ENCODE data around the gene TRAF3.

Gene TRAF3

DNA sequence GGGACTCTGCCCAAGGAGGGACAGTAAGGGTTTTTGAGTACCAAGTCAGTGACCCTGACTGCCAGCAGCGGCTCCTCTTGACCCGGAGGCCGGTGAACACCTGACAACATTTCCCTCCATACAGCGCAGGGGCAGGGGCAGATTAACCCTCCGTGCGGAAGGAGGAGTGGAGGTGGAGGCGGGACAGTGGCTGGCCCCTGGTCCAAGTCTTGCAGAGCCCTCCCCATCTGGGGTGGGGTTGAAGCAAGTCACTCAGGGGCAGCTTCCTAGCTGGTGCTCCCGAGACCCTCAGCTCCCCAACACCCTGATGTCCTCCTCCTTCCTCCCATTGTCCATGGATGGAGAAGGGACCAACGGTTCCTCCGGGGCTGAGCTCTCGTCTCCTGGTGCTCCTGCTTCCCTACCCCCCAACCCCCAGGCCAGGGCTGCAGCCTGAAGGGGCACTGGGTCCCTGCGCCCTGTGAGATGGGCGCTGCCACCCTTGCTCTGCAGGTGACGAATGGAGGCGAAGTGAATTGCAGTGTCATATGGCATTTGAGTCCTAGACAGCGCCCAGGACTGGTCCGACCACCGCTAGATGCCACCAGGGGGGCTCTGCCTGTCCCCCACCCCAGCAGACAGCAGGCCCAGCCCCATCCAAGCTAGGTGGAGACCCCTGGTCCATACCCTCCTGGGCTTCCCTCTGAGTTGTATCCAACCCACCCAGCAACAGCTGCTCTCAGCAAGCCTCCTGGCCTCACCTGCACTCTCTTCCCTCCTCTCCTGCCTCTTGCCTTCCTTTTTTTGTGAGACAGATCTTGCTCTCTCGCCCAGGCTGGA lies 138.3 kb downstream of the TRAF3 start:
- Mint-ChIP-seq H3K27ac (peak overlapping the region; percentile 40), H3K4me1 (no peaks in the 10 kb centered on the region), H3K27me3 (no peaks in the 10 kb centered on the region), H3K36me3 (no peaks in the 10 kb centered on the region), H3K4me3 (no peak overlapping the region), H3K9me3 (no peaks in the 10 kb centered on the region)
- no peak for DNase-seq
- CTCF ChIA-PET = no interaction called here

DNA sequence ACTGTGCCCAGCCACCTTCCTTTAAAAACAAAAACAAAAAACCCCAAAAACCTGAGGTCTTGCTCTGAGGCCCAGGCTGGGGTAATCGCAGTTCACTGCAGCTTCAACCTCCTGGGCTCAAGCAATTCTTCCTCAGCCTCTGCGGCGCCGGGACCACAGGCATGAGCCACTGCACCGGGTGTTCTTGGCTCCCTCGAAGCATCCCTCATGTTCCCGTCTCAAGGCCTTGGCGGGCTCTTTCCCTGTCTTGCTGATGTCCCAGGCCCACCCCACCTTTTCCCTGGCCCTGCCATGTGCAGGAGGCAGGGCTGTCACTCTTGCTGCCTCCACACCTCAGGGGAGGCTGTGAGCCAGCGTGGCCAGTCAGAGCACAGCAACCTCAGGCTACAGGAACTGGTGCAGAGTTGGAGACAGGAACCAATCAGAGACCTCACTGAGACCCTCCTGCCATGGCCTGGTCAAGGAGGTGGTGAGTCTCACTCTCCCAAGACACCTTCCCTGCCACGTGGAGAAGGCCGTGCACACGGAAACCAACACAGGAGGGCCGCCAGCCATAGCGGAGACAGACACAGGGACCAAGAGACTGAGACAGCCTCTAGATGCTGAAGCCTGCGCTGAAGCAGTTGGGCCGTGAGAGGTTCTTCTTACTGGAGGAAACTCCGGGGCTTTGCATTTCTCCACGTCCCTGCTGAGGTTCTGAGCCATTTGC lies 139.3 kb downstream of the TRAF3 start:
- H3K4me3 Mint-ChIP-seq = no peak overlapping the region
- H3K36me3 Mint-ChIP-seq = no peaks in the 10 kb centered on the region
- CTCF ChIA-PET = interaction anchor here (2.7 kb wide), 1 partner anchor 222 kb away, joined by 22 read pairs; no protein-coding TSS in a partner anchor
- no peaks in the 10 kb centered on the region for H3K4me1 Mint-ChIP-seq
- H3K27me3 Mint-ChIP-seq = no peaks in the 10 kb centered on the region
- H3K9me3 Mint-ChIP-seq = no peaks in the 10 kb centered on the region
- H3K27ac Mint-ChIP-seq = no peak overlapping the region
- no peak for DNase-seq

DNA sequence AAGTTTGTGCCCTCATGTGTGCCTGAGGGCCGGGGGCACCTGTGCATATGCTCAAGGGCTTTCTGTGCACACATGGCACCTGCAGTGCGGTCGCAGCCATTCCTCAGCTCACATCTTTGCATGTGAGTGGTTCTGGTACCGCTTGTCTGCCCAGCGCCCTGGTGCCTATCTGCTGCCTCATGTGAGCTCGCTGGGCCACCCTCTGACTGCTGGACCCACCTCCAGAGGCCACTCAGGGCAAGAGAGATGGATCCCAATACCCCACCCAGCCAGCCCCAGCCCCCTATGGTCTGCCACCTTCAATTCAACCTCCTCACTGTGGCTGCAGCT lies 139.8 kb downstream of the TRAF3 start:
- no peak for DNase-seq
- H3K4me3 Mint-ChIP-seq = no peak overlapping the region
- no peaks in the 10 kb centered on the region for H3K27me3 Mint-ChIP-seq
- no peaks in the 10 kb centered on the region for H3K9me3 Mint-ChIP-seq
- no peak overlapping the region for H3K27ac Mint-ChIP-seq
- no peaks in the 10 kb centered on the region for H3K4me1 Mint-ChIP-seq
- CTCF ChIA-PET = interaction anchor here (2.7 kb wide), 1 partner anchor 222 kb away, joined by 22 read pairs; no protein-coding TSS in a partner anchor
- no peaks in the 10 kb centered on the region for H3K36me3 Mint-ChIP-seq

DNA sequence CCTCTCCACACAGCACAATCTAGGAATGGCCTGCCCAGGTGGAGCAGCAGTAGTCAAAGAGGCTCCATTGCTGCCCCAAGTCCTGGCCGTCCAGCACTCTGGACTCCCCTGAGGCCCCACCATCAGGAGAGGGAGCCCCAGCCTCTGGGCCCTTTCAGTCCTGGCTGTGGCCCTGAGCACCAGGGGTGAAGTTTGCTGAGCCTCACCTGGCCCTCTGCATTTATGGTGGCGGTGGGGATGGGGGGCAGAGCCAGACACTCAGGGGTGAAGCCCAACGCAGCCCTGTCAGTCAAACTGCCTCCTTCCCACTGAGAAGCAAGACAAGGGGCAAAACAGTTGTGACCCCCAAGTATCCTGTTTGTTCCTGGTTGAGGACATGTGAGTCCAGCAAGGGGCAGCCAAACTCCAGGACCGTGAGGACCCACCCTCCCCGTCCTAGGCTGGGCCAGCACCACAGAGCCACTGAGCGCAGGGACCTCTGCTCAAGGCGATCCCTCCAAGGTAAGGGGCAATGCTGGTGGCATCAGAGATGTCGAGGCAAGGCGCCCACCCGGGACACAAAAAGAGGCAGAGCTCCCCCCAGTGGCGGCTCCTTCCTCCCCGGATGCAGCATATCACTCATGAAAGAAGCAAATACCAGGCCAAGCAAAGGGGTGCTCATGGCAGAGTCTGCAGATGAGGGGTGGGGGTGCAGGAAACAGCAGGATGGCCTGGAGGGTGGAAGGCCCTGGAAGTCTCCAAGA lies 140.4 kb downstream of the TRAF3 start:
- H3K9me3 Mint-ChIP-seq = no peaks in the 10 kb centered on the region
- CTCF ChIA-PET = interaction anchor here (0.7 to 2.7 kb wide), 2 partner anchors 218 to 223 kb away, joined by 3 to 22 read pairs; no protein-coding TSS in a partner anchor
- peak; percentile 76 for DNase-seq
- H3K27me3 Mint-ChIP-seq = no peaks in the 10 kb centered on the region
- no peaks in the 10 kb centered on the region for H3K4me1 Mint-ChIP-seq
- no peak overlapping the region for H3K4me3 Mint-ChIP-seq
- no peaks in the 10 kb centered on the region for H3K36me3 Mint-ChIP-seq
- H3K27ac Mint-ChIP-seq = no peak overlapping the region

DNA sequence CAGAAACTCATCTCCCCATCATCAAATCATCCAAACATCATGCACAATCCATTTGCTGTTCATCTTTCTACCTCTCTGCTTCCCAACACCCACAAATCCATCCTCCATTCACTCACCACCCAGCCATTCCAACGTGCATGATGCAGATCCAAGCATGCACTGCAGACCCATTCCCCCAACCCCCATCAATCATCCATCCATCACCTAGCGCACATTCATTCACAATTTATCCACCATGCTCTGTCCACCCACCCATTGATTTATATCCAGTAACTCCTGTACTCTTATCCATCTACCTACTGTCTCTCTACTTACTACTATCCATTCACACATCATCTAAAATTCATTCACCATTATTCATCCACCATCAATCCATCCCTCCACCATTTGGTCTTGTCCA lies 141.2 kb downstream of the TRAF3 start:
- peaks cover 3% of the 10 kb centered on the region for H3K4me1 Mint-ChIP-seq
- H3K9me3 Mint-ChIP-seq = no peaks in the 10 kb centered on the region
- H3K4me3 Mint-ChIP-seq = no peak overlapping the region
- CTCF ChIA-PET = interaction anchor here (0.7 to 2.7 kb wide), 2 partner anchors 219 to 224 kb away, joined by 3 to 22 read pairs; no protein-coding TSS in a partner anchor
- no peaks in the 10 kb centered on the region for H3K27me3 Mint-ChIP-seq
- H3K36me3 Mint-ChIP-seq = no peaks in the 10 kb centered on the region
- DNase-seq = no peak
- no peak overlapping the region for H3K27ac Mint-ChIP-seq

DNA sequence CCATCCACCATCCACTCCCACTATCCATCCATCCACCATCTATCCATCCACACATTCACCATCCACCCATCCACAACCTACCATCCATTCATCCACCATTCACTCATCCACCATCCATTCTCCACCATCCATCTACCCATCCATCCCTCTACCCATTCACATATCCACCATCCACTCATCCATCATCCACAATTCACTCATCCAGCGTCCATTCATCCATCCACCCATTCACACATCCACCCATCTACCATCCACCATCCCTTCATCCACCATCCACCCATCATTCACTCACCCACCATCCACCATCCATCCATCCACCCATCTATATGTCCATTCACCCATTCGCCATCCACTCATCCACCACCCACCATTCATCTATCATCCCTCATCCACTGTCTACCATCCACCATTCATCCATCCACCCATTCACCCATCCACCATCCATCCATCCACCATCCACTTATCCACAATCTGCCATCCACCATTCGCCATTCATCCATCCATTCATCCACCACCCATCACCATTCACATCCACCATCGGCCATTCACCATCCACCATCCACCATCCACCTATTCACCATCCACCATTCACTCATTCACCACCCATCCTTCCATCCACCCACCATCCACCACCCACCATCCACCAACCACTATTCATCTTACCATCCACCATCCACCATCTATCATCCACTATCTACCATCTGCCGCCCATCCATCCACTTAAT lies 143.2 kb downstream of the TRAF3 start:
- no peak for DNase-seq
- Mint-ChIP-seq H3K4me3 (no peak overlapping the region), H3K4me1 (peaks cover 3% of the 10 kb centered on the region), H3K27ac (no peak overlapping the region), H3K36me3 (no peaks in the 10 kb centered on the region), H3K27me3 (no peaks in the 10 kb centered on the region), H3K9me3 (no peaks in the 10 kb centered on the region)
- CTCF ChIA-PET = no interaction called here

DNA sequence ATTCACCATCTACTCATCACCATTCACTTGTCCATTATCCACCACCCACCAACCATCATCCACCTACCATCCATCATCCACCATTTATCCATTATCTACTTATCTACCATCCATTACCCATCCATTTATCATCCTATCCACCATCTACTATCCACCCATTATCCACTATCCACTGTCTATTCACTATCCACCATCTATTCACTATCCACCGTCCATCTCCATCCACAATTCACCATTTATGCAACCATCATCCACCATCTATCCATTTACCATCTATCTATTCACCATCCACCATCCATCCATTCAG lies 143.7 kb downstream of the TRAF3 start:
- H3K9me3 Mint-ChIP-seq = no peaks in the 10 kb centered on the region
- peaks cover 3% of the 10 kb centered on the region for H3K4me1 Mint-ChIP-seq
- no peak overlapping the region for H3K4me3 Mint-ChIP-seq
- no peaks in the 10 kb centered on the region for H3K27me3 Mint-ChIP-seq
- no peak overlapping the region for H3K27ac Mint-ChIP-seq
- CTCF ChIA-PET = no interaction called here
- no peaks in the 10 kb centered on the region for H3K36me3 Mint-ChIP-seq
- no peak for DNase-seq

DNA sequence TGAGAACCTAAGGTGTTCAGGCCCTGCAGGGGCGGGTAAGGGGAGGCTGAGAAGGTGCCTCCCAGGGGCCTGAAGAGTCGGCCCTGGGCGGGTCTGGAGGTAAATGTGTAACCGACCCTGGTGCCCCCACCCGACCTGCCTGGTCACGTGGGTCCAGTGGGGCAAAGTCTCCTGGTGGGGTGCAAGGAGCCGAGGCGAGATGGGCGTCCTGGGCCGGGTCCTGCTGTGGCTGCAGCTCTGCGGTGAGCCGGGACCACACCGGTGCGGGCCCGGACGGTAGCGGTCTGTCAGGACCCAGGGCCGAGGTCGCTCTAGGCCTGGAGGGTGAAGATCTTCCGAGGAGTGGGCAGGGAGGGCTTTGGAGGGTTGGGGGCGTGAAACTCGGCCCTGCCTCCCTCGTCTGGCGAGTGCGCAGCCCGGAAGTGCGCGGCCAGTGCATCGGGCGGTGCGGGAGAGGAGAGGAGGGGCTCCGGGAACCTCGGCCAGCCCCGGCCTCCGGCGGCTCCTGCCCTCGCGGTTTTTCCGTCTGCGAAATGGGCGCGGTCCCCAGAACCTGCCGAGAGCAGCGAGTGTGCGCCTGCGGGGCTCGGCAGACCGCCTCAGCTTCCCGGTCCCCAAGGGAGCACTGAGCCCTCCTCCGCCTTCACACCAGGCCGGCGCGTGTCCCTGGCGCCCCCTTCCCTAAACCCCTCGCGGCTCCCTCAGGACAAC lies 145.4 kb downstream of the TRAF3 start, which contains the start of gene AMN:
TSS of gene AMN (plus strand) at position 174 of the 711 bp plus-strand sequence. CDS start at position 200, 26 bp downstream.
- peak; percentile 54 for DNase-seq
- Mint-ChIP-seq H3K9me3 (no peaks in the 10 kb centered on the region), H3K4me1 (peaks cover 3% of the 10 kb centered on the region), H3K36me3 (no peaks in the 10 kb centered on the region), H3K27me3 (no peaks in the 10 kb centered on the region), H3K4me3 (no peak within 1 kb of the TSS), H3K27ac (no peak within 1 kb of the TSS)
- CTCF ChIA-PET = no interaction called here

DNA sequence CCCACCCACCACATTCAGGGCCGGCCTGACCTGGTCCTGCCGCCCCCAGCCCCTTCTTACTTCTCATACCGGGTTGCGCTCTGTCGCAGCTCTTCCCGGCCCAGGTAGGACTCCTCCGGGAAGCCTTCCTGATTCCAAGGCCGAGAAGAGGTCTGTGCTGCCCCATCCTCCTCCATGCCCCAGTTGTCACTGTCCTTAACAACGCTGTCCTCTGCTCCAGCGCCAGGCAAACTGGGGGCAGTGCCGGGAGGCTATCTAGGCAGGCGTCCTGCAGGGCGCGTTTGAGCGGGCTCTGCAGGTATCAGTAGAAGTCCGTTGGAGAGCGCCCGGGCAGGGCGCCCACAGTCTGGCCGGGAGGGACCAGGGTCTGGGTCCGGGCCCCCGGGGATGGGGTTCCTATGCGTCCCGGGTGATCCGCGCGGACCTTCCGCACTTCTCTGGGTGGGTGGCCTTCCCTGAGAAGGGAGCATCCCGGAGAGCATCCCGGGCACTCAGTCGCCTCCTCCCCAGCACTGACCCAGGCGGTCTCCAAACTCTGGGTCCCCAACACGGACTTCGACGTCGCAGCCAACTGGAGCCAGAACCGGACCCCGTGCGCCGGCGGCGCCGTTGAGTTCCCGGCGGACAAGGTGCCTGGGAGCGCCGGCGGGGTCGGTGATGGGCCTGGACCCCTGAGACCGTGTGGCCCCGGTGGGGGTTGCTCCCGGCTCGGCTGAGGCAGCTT lies 146.1 kb downstream of the TRAF3 start:
- no peaks in the 10 kb centered on the region for H3K9me3 Mint-ChIP-seq
- no peak overlapping the region for H3K4me3 Mint-ChIP-seq

DNA sequence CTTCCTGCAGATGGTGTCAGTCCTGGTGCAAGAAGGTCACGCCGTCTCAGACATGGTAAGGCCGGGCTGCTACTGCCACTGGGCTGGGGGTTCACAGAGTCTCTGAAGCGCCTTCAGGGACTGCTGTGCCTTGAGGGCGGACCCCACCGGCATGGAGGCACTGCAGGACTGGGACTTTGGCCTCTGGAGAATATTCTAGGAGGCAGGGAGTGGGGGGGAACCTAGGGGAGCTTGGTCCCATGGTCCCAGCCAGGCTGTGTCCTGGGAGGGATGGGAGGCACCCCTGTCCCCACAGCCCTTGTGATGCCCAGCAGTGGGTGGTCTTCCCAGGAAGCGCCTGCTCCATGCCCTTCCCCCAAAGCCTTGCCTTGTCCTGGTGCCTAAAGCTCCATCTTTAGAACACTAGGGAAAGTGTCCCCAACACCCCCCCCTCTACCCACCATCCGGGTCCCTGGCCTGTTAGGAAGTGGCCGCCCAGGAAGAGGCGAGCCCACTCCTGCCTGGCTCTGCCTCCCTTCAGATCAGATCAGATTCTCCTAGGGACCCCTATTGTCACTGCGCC lies 146.8 kb downstream of the TRAF3 start:
- Mint-ChIP-seq H3K4me1 (peaks cover 9% of the 10 kb centered on the region), H3K4me3 (no peak overlapping the region), H3K36me3 (no peaks in the 10 kb centered on the region), H3K9me3 (no peaks in the 10 kb centered on the region), H3K27me3 (no peaks in the 10 kb centered on the region), H3K27ac (no peak overlapping the region)
- CTCF ChIA-PET = interaction anchor here (1.4 kb wide), 1 partner anchor 229 kb away, joined by 3 read pairs; no protein-coding TSS in a partner anchor
- DNase-seq = no peak

More for the DNA sequence above, 146.1 kb downstream of the TRAF3 start:
- DNase-seq = no peak
- H3K4me1 Mint-ChIP-seq = peaks cover 6% of the 10 kb centered on the region
- CTCF ChIA-PET = interaction anchor here (1.4 kb wide), 1 partner anchor 229 kb away, joined by 3 read pairs; no protein-coding TSS in a partner anchor
- no peaks in the 10 kb centered on the region for H3K27me3 Mint-ChIP-seq
- H3K27ac Mint-ChIP-seq = no peak overlapping the region
- no peaks in the 10 kb centered on the region for H3K36me3 Mint-ChIP-seq

DNA sequence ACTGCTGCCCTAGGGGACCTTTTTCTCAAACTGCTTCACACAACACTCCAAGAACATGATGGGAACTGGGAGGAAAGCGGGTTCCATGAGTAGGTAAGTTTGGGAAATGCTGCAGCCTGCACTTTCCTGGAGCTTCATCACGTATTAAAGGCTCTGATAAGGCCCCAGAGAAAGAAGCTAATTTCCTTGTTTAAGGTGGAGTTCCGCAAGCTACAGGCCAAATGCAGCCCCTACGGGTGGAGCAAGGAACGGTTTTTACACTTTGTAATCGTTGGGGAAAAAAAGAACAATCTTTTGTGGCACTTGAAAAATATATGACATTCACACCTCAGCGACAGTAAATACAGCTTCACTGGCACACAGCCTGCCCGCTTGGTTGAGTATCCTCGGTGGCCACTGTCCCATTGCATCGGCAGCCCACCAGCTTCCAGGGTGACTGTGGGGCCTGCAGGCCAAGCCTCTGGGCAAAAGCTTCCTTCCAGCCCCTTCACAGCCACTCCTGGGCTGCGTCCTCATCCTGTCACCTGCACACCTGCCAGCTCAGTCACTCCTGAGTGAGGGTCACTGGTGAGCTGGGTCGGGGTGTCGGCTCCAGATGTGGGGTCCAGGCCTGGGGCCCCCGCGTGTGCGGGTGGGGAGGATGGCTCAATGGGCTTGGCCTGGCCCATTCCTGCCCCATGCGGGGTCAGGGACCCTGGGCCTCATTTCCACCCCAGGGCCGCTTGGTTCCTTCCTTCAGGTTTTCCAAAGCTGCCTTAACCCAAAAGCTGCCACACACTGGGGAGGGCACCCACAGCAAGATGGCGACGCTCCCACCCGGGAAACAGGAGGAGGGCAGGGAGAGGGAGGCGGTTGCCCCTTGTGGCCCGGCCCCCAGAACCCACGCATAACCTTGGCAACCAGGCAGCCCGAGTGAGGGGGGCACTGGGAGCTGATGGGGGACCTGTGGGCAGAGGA lies 147.7 kb downstream of the TRAF3 start:
- Mint-ChIP-seq H3K4me1 (peaks cover 9% of the 10 kb centered on the region), H3K36me3 (no peaks in the 10 kb centered on the region), H3K27ac (no peak overlapping the region), H3K4me3 (no peak overlapping the region), H3K27me3 (no peaks in the 10 kb centered on the region), H3K9me3 (no peaks in the 10 kb centered on the region)
- CTCF ChIA-PET = no interaction called here
- DNase-seq = no peak

DNA sequence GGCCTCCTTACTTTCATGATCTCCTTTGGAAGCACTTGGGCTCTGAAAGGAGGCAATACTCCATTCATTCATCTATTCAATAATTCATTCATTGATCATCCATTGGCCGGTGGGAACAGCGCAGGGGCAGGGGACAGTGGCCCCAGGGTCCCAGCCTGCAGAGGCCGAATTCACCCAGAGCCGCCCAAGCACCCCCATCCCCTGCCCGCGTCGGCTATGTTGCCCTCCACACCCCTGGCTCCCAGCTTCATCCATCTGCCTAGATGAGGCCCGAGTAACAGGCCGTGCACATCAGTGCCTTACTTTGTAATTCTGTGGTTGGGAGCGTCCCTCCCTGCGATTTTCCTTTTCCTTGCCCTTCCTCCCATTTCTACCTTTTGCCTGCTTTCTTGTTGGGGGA lies 148.4 kb downstream of the TRAF3 start:
- DNase-seq = no peak
- CTCF ChIA-PET = no interaction called here
- Mint-ChIP-seq H3K9me3 (no peaks in the 10 kb centered on the region), H3K27ac (no peak overlapping the region), H3K36me3 (no peaks in the 10 kb centered on the region), H3K4me1 (peaks cover 9% of the 10 kb centered on the region), H3K27me3 (peaks cover 5% of the 10 kb centered on the region), H3K4me3 (no peak overlapping the region)

All from activated naive CD4-positive, alpha-beta T cell treated with anti-CD3 and anti-CD28 coated beads, Interleukin-2, amount 10 ng/mL, durations not matched to agents 7 days and 5 days (primary cell).